SU-DHL-6 (cell line): ENCODE data around the gene EVPL.

Source experiments
- H2AFZ ChIP-seq: fragments of 200-600 bp; sonication (generic); 2 replicates; pipeline ENCODE4 v1.6.1; 2014; ENCODE audit warnings: low read depth, mild to moderate bottlenecking, moderate library complexity, mixed read lengths, antibody characterized with exemption, low read length; ENCODE audit not compliant: severe bottlenecking
- H3F3A ChIP-seq: fragments of 200-600 bp; shearing (Covaris generic); 2 replicates; pipeline ENCODE4 v1.6.0; 2016; ENCODE audit warnings: antibody characterized with exemption, mild to moderate bottlenecking; ENCODE audit not compliant: insufficient read depth
- H3K27ac ChIP-seq: fragments of 200-600 bp; sonication (generic); 2 replicates; pipeline ENCODE4 v1.5.1; 2016; ENCODE audit warnings: low read depth, mild to moderate bottlenecking, low read length, moderate library complexity, mixed read lengths
- H3K27me3 ChIP-seq: fragments of 200-600 bp; sonication (generic), shearing (Covaris generic); 2 replicates; pipeline ENCODE4 v1.6.0; 2014; ENCODE audit warnings: mild to moderate bottlenecking, low read length
- H3K36me3 ChIP-seq: fragments of 200-600 bp; sonication (generic); 2 replicates; pipeline ENCODE4 v1.6.1; 2014; ENCODE audit warnings: mild to moderate bottlenecking, low read length, mixed read lengths
- H3K4me2 ChIP-seq: fragments of 300-600, 200-600 bp; shearing (Covaris generic), sonication (generic); 2 replicates; pipeline ENCODE4 v1.6.0; 2014; ENCODE audit warnings: low read length, low read depth, mild to moderate bottlenecking; ENCODE audit not compliant: poor library complexity, severe bottlenecking
- H3K4me3 ChIP-seq: fragments of 200-600 bp; sonication (generic); 2 replicates; pipeline ENCODE4 v1.5.1; 2014; ENCODE audit warnings: antibody characterized with exemption, low read length, mild to moderate bottlenecking, mixed read lengths; ENCODE audit not compliant: insufficient read depth, poor library complexity, severe bottlenecking
- H3K79me2 ChIP-seq: fragments of 200-600 bp; sonication (generic); 2 replicates; pipeline ENCODE4 v1.6.1; 2014; ENCODE audit warnings: mild to moderate bottlenecking, low read length, moderate library complexity; ENCODE audit not compliant: insufficient read depth
- H3K9ac ChIP-seq: fragments of 200-600 bp; sonication (generic); 2 replicates; pipeline ENCODE4 v1.7.0; 2014; ENCODE audit warnings: mild to moderate bottlenecking, low read length
- H3K9me2 ChIP-seq: fragments of 200-600 bp; sonication (generic); replicated peaks from 2 replicates; pipeline ENCODE4 v1.6.1; 2014; ENCODE audit warnings: low read length; ENCODE audit not compliant: insufficient read depth
- H3K9me3 ChIP-seq: fragments of 200-600 bp; sonication (generic); 2 replicates; pipeline ENCODE4 v1.6.1; 2014; ENCODE audit warnings: low read length, mixed read lengths; ENCODE audit not compliant: insufficient read depth
- H4K20me1 ChIP-seq: fragments of 200-600 bp; sonication (generic); 2 replicates; pipeline ENCODE4 v1.6.1; 2014; ENCODE audit warnings: low read depth, mild to moderate bottlenecking, antibody characterized with exemption, low read length, moderate library complexity, mixed read lengths
- EZH2phosphoT487 ChIP-seq: fragments of 200-600 bp; sonication (generic), shearing (Covaris generic); conservative IDR thresholded peaks from 2 replicates; pipeline ENCODE4 v1.6.1; 2018; ENCODE audit warnings: mild to moderate bottlenecking, antibody characterized with exemption, low read length, moderate library complexity, mixed read lengths
- TF ChIP-seq, protein P1 (sequence below): fragments of 200-600 bp; sonication (generic); IDR thresholded peaks from one replicate; pipeline ENCODE4 v1.5.1; 2017; ENCODE audit warnings: antibody characterized with exemption, mild to moderate bottlenecking, low read length, moderate library complexity; ENCODE audit not compliant: insufficient read depth, poor library complexity, severe bottlenecking

EVPL gene

DNA sequence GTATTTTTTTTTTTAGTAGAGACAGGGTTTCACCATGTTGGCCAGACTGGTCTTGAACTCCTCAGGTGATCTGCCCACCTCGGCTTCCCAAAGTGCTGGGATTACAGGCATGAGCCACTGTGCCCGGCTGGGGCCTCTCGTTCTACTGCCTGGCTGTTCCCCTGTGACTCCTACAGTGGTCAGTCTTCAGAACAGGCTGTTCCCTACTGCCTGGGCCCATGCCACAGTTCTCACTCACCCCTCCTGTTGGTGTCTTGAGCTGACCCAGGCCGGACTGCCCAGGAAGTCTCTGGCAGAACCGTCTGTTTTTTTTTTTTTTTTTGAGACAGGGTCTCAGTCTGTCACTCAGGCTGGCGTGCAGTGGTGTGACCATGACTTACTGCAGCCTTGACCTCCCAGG lies 23.2 kb downstream of the EVPL start:
- Histone ChIP-seq H3K36me3 (no peaks in the 10 kb centered on the region), H3K4me3 (no peak overlapping the region), H3K27ac (no peak overlapping the region), H3F3A (no peaks in the 10 kb centered on the region), H4K20me1 (no peaks in the 10 kb centered on the region), H3K9me3 (no peaks in the 10 kb centered on the region), H3K79me2 (no peaks in the 10 kb centered on the region), H3K9me2 (no peaks in the 10 kb centered on the region), H2AFZ (no peak overlapping the region), H3K9ac (no peak overlapping the region), H3K4me2 (no peak overlapping the region), H3K27me3 (no peaks in the 10 kb centered on the region)
- TF ChIP-seq, protein P1, sequence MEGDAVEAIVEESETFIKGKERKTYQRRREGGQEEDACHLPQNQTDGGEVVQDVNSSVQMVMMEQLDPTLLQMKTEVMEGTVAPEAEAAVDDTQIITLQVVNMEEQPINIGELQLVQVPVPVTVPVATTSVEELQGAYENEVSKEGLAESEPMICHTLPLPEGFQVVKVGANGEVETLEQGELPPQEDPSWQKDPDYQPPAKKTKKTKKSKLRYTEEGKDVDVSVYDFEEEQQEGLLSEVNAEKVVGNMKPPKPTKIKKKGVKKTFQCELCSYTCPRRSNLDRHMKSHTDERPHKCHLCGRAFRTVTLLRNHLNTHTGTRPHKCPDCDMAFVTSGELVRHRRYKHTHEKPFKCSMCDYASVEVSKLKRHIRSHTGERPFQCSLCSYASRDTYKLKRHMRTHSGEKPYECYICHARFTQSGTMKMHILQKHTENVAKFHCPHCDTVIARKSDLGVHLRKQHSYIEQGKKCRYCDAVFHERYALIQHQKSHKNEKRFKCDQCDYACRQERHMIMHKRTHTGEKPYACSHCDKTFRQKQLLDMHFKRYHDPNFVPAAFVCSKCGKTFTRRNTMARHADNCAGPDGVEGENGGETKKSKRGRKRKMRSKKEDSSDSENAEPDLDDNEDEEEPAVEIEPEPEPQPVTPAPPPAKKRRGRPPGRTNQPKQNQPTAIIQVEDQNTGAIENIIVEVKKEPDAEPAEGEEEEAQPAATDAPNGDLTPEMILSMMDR = no peak
- TF ChIP-seq EZH2phosphoT487 = no peak

DNA sequence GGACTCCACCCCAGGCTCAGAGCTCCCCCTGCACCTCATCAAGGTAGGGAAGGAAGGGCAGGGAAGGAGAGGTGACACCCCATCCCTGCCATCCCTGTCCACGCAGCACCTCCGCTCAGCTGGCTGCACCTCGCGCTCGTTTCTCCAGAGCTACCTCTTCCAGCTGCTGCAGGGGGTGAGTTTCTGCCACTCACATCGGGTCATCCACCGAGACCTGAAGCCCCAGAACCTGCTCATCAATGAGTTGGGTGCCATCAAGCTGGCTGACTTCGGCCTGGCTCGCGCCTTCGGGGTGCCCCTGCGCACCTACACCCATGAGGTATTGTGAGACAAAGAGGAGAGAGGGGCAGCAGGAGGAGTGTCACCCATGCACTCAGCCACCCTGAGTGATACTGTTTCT lies 25.0 kb downstream of the EVPL start:
- no peak for TF ChIP-seq EZH2phosphoT487
- TF ChIP-seq, protein P1 = no peak
- Histone ChIP-seq H3F3A (no peaks in the 10 kb centered on the region), H3K36me3 (no peaks in the 10 kb centered on the region), H3K9me2 (no peaks in the 10 kb centered on the region), H3K79me2 (no peaks in the 10 kb centered on the region), H4K20me1 (no peaks in the 10 kb centered on the region), H3K9ac (no peak overlapping the region), H3K27me3 (no peaks in the 10 kb centered on the region), H3K27ac (no peak overlapping the region), H2AFZ (no peak overlapping the region), H3K4me2 (no peak overlapping the region), H3K9me3 (no peaks in the 10 kb centered on the region), H3K4me3 (no peak overlapping the region)

DNA sequence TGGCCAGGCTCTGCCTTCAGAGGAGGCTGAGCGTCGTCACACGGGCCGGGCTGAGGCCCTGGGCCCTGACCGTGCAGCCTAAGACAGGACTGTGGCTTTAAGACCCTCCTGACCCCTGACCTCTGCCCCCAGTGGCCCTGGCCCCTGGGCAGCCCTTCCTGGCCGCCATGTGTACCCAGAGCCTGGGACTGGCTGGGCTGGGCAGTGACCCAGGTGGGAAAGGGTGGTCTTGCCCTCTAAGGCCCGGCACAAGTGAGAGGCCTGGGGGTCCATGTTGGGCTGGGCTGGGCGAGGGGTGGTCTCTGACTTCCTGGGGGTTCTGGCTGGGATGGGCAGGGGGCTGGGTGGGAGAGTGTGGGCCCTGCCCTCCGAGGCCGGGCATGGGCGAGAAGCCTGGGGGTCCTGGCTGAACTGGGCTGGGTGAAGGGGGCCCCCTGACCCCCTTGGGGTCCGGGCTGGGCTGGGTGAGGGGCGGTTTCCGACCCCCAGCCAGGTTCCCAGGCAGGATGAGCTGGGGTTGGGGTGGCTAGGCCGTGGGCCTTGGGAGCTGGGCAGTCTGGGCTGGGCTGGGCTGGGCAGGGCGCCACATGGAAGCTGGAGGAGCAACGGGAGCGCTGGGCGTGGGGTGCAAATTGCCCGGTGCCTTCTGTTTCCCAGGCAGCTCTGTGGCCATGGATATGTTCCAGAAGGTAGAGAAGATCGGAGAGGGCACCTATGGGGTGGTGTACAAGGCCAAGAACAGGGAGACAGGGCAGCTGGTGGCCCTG lies 26.2 kb downstream of the EVPL start, which contains the start of gene CDK3:
Gene CDK3 (plus strand): TSS at position 101 of the 767 bp plus-strand sequence. CDS start 571 bp downstream, at position 672.
- Histone ChIP-seq H3K36me3 (no peaks in the 10 kb centered on the region), H3K27me3 (no peaks in the 10 kb centered on the region), H3K9me3 (no peaks in the 10 kb centered on the region), H3K4me2 (no peak within 1 kb of the TSS), H3K27ac (no peak within 1 kb of the TSS), H3K9ac (no peak within 1 kb of the TSS), H3F3A (no peaks in the 10 kb centered on the region), H3K9me2 (no peaks in the 10 kb centered on the region), H4K20me1 (no peaks in the 10 kb centered on the region), H3K79me2 (no peaks in the 10 kb centered on the region), H2AFZ (no peak within 1 kb of the TSS), H3K4me3 (no peak within 1 kb of the TSS)
- TF ChIP-seq EZH2phosphoT487 = no peak
- TF ChIP-seq, protein P1 = no peak
